ENCODE measurements around the gene FOXO6. TPM values are rescaled to one million over a fixed set of nuclear protein-coding genes. Genes with fewer than 3 reads are reported as not detected.

The FOXO6 gene
- total and polyA plus RNA-seq, 7 donors = 0.42 to 8.6 (median 0.88) TPM

GRCh38 chr1:41383094-41383852, 22.0 kb downstream of the FOXO6 start:
- Histone ChIP-seq H3K4me3 (peak overlapping the region; percentile 64), H3K9me3 (no peaks in the 10 kb centered on the region), H3K36me3 (ENCODE audit: insufficient read depth in 1 of 2, low read depth in 1 of 2) (no peaks in the 10 kb centered on the region), H3K4me1 (peaks cover 21% of the 10 kb centered on the region), H3K27ac (peak overlapping the region; percentile 66), H3K27me3 (ENCODE audit: insufficient read depth in 3 of 3, low read length in 2 of 3) (peaks cover 0 to 8% (median 0%) of the 10 kb centered on the region in 3 donors)
- DNase-seq (peak in 1 of 2 donors; percentile 54), ATAC-seq (no peak)
- 47 to 51% (median 50%) methylated on average over 43 to 45 of the region's 45 CpGs for WGBS, 3 donors
- intact Hi-C loops (cut with DNase I) = no loop called here
- no peak for TF ChIP-seq CTCF (IDR thresholded peaks at IDR 0.05)

- Histone ChIP-seq H3K4me3 (no peak overlapping the region), H3K27ac (no peak overlapping the region), H3K4me1 (peaks cover 19% of the 10 kb centered on the region), H3K9me3 (no peaks in the 10 kb centered on the region), H3K27me3 (ENCODE audit: insufficient read depth in 3 of 3, low read length in 2 of 3) (peaks cover 0 to 8% (median 0%) of the 10 kb centered on the region in 3 donors), H3K36me3 (ENCODE audit: insufficient read depth in 1 of 2, low read depth in 1 of 2) (no peaks in the 10 kb centered on the region)
- no peak for TF ChIP-seq CTCF (IDR thresholded peaks at IDR 0.05)
- no peak for ATAC-seq
- DNase-seq = no peak
- intact Hi-C loops (cut with DNase I) = no loop called here
Measured at GRCh38 chr1:41384579-41384978, 23.3 kb downstream of the FOXO6 start.

- Histone ChIP-seq H3K4me1 (peaks cover 9% of the 10 kb centered on the region), H3K36me3 (ENCODE audit: insufficient read depth in 1 of 2, low read depth in 1 of 2) (no peaks in the 10 kb centered on the region), H3K27ac (no peak overlapping the region), H3K27me3 (ENCODE audit: insufficient read depth in 3 of 3, low read length in 2 of 3) (peaks cover 0 to 8% (median 0%) of the 10 kb centered on the region in 3 donors), H3K4me3 (no peak overlapping the region), H3K9me3 (no peaks in the 10 kb centered on the region)
- TF ChIP-seq CTCF (IDR thresholded peaks at IDR 0.05) = no peak
- WGBS, 3 donors = 47 to 54% (median 54%) methylated on average over 12 of the region's 12 CpGs
- ATAC-seq (no peak), DNase-seq (no peak)
- intact Hi-C loops (cut with DNase I) = no loop called here
Measured at GRCh38 chr1:41385398-41386195, 24.4 kb downstream of the FOXO6 start.

DNA sequence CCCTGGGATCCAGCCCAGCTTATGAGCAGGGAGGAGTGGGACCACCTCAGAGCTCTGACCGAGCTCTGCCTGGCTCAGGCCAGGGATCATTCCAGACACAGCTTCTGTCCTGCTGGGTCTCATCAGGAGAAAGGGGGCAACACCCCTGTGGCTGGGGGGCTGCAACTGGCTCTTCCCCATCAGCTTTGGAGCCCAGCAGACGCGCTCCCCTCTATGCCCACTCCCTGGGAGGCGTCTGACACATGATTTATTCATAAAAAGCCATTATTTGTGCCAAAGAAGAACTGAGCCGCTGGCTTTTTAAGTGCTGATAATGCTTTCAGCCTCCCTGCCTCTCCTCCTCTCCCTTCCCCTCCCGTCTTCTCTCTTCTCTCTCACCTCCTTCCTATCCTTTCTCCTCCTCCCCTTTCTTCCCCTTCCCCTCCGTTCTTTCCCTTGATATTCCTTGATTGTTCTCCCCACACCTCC, 25.0 kb downstream of the FOXO6 start:
- no peaks in the 10 kb centered on the region for H3K9me3 ChIP-seq
- no peak overlapping the region for H3K4me3 ChIP-seq
- 68 to 77% (median 69%) methylated on average over 7 of the region's 7 CpGs for WGBS, 3 donors
- H3K4me1 ChIP-seq = peaks cover 6% of the 10 kb centered on the region
- no peak for TF ChIP-seq CTCF (IDR thresholded peaks at IDR 0.05)
- ATAC-seq = no peak
- peaks cover 0 to 8% (median 0%) of the 10 kb centered on the region in 3 donors for H3K27me3 ChIP-seq (ENCODE audit: insufficient read depth in 3 of 3, low read length in 2 of 3)
- intact Hi-C loops (cut with DNase I) = no loop called here
- no peaks in the 10 kb centered on the region for H3K36me3 ChIP-seq (ENCODE audit: insufficient read depth in 1 of 2, low read depth in 1 of 2)
- no peak overlapping the region for H3K27ac ChIP-seq
- no peak for DNase-seq
